Gastroesophageal sphincter (tissue), 4 donors: ENCODE measurements around the gene LTBP3. TPM values are rescaled to one million over a fixed set of nuclear protein-coding genes. Genes with fewer than 3 reads are reported as not detected.

Experiments used
- ATAC-seq: fragments of 150-250 bp; one replicate; pipeline ENCODE4 v1.9.1; 2016; ENCODE audit warnings: mild to moderate bottlenecking, moderate library complexity
- H3K27ac ChIP-seq, 4 donors: fragments of 200-600 bp; sonication (generic) in 3 of 4; 1 replicate in 3 of 4; 2 replicates in 1 of 4; pipeline ENCODE4 v1.5.1; 2016 to 2019
- H3K27me3 ChIP-seq: fragments of 200-600 bp; sonication (generic); one replicate; pipeline ENCODE4 v1.5.1; 2019
- H3K36me3 ChIP-seq, 2 donors: fragments of 200-600 bp; sonication (generic); one replicate each; pipeline ENCODE4 v1.5.1; 2019; ENCODE audit warnings: control low read depth in 1 of 2
- H3K4me1 ChIP-seq, 3 donors: fragments of 200-600 bp; sonication (generic); 1 replicate in 2 of 3; 2 replicates in 1 of 3; pipeline ENCODE4 v1.5.1; 2016 to 2019; ENCODE audit warnings: control low read depth in 2 of 3
- H3K4me3 ChIP-seq, 2 donors: fragments of 200-600 bp; sonication (generic); one replicate each; pipeline ENCODE4 v1.5.1; 2019; ENCODE audit warnings: mild to moderate bottlenecking in 1 of 2, moderate library complexity in 1 of 2
- H3K9me3 ChIP-seq, 3 donors: fragments of 200-600 bp; sonication (generic); one replicate each; pipeline ENCODE4 v1.5.1; 2017 to 2019; ENCODE audit warnings: control low read depth in 2 of 3
- CTCF ChIP-seq, 4 experiments: fragments of 200-600 bp in 2 of 4; fragments of 450-650 bp in 2 of 4; sonication (generic) in 1 of 4; IDR thresholded peaks; one replicate each; pipeline ENCODE4 v1.5.1; 2017 to 2019; ENCODE audit warnings: antibody characterized with exemption in 4 of 4, mild to moderate bottlenecking in 2 of 4, moderate library complexity in 2 of 4
- EP300 ChIP-seq: sonication (generic); formaldehyde crosslinking; IDR thresholded peaks from one replicate; pipeline ENCODE4 v1.6.1; 2017; ENCODE audit warnings: antibody characterized with exemption, mild to moderate bottlenecking
- POLR2A ChIP-seq, 2 donors: fragments of 450-650 bp; IDR thresholded peaks; one replicate each; pipeline ENCODE4 v1.6.1; 2017; ENCODE audit warnings: antibody characterized with exemption in 2 of 2, mild to moderate bottlenecking in 2 of 2, moderate library complexity in 1 of 2
- POLR2AphosphoS5 ChIP-seq: sonication (generic); formaldehyde crosslinking; IDR thresholded peaks from one replicate; pipeline ENCODE4 v1.6.1; 2017; ENCODE audit warnings: antibody characterized with exemption
- WGBS, 2 donors: methylation state at CpG; one replicate each; pipeline ENCODE4 v1.1.5; 2018; ENCODE audit warnings: low coverage in 1 of 2; 5-methylcytosine and 5-hydroxymethylcytosine counted together
- total RNA-seq, 4 donors: library from RNA; depleted of rRNA; stranded (reverse); fragments of >200 nt; gene quantifications; one replicate each; pipeline ENCODE4 v1.1.0, GENCODE V29; 2016

LTBP3 gene
- total RNA-seq, 4 donors from 2014 or later, result 90.6 to 173 (median 139) TPM

- Histone ChIP-seq H3K27ac (peak overlapping the region; percentile 90 to 100 (median 97)), H3K4me3 (peak overlapping the region; percentile 74 to 97), H3K4me1 (peaks cover 7 to 45% (median 10%) of the 10 kb centered on the region in 3 donors), H3K27me3 (no peaks in the 10 kb centered on the region), H3K9me3 (no peaks in the 10 kb centered on the region), H3K36me3 (peaks cover 34 to 58% of the 10 kb centered on the region in 2 donors)
- peak; percentile 26 to 43 for TF ChIP-seq POLR2A (IDR thresholded peaks at IDR 0.05)
- TF ChIP-seq POLR2AphosphoS5, result peak; percentile 49
- TF ChIP-seq CTCF (IDR thresholded peaks at IDR 0.05), result peak in 1 of 4 experiments; percentile 3
- TF ChIP-seq EP300, result no peak
- 2 to 3% methylated on average over 4 to 8 of the region's 8 CpGs for WGBS, 2 donors
- no peak for ATAC-seq
Measured at GRCh38 chr11:65504674-65505465, 53.3 kb downstream of the LTBP3 start.

- 0% methylated on average over 3 of the region's 3 CpGs for WGBS, 2 donors
- peaks cover 7 to 45% (median 10%) of the 10 kb centered on the region in 3 donors for H3K4me1 ChIP-seq
- H3K27ac ChIP-seq, result peak overlapping the region; percentile 90 to 100 (median 97)
- H3K27me3 ChIP-seq, result no peaks in the 10 kb centered on the region
- no peaks in the 10 kb centered on the region for H3K9me3 ChIP-seq
- peak overlapping the region; percentile 74 to 97 for H3K4me3 ChIP-seq
- TF ChIP-seq POLR2AphosphoS5 (peak; percentile 90), EP300 (no peak), POLR2A (IDR thresholded peaks at IDR 0.05) (peak; percentile 25 to 62), CTCF (IDR thresholded peaks at IDR 0.05) (no peak)
- no peak for ATAC-seq
- H3K36me3 ChIP-seq, result peaks cover 34 to 58% of the 10 kb centered on the region in 2 donors
Measured at GRCh38 chr11:65503949-65504673, 54.0 kb downstream of the LTBP3 start.

- Histone ChIP-seq H3K27me3 (no peaks in the 10 kb centered on the region), H3K27ac (peak overlapping the region; percentile 90 to 100 (median 97)), H3K36me3 (peaks cover 34 to 58% of the 10 kb centered on the region in 2 donors), H3K4me1 (peaks cover 7 to 40% (median 7%) of the 10 kb centered on the region in 3 donors), H3K4me3 (peak overlapping the region; percentile 74 to 97), H3K9me3 (no peaks in the 10 kb centered on the region)
- no peak for TF ChIP-seq EP300
- no peak for TF ChIP-seq POLR2AphosphoS5
- peak in 1 of 2 donors; percentile 32 for TF ChIP-seq POLR2A (IDR thresholded peaks at IDR 0.05)
- WGBS, 2 donors, result 0% methylated on average over 3 of the region's 3 CpGs
- no peak for ATAC-seq
Measured at GRCh38 chr11:65503368-65503948, 54.7 kb downstream of the LTBP3 start.

- H3K27me3 ChIP-seq, result no peaks in the 10 kb centered on the region
- H3K4me1 ChIP-seq, result peaks cover 7 to 36% (median 7%) of the 10 kb centered on the region in 3 donors
- peaks cover 34 to 58% of the 10 kb centered on the region in 2 donors for H3K36me3 ChIP-seq
- WGBS, 2 donors, result 0 to 2% methylated on average over 6 of the region's 6 CpGs
- peak overlapping the region; percentile 74 to 97 for H3K4me3 ChIP-seq
- peak overlapping the region; percentile 90 to 100 (median 97) for H3K27ac ChIP-seq
- no peak for ATAC-seq
- TF ChIP-seq CTCF (IDR thresholded peaks at IDR 0.05), result no peak
- TF ChIP-seq POLR2AphosphoS5, result peak; percentile 97
- TF ChIP-seq POLR2A (IDR thresholded peaks at IDR 0.05), result peak; percentile 72 to 77
- no peaks in the 10 kb centered on the region for H3K9me3 ChIP-seq
Measured at GRCh38 chr11:65502555-65503367, 55.4 kb downstream of the LTBP3 start.
